Breast epithelium (tissue), 4 donors: ENCODE measurements around the gene ACAP2. TPM values are rescaled to one million over a fixed set of nuclear protein-coding genes. Genes with fewer than 3 reads are reported as not detected.

Experiments used
- DNase-seq, 2 donors: peaks; one replicate each; pipeline ENCODE4 v3.0.0-alpha.2; 2019; ENCODE audit warnings: low spot score in 2 of 2
- H3K27ac ChIP-seq, 2 donors: fragments of 200-600 bp; sonication (generic) in 1 of 2; one replicate each; pipeline ENCODE4 v1.5.1; 2016 to 2019; ENCODE audit warnings: mild to moderate bottlenecking in 1 of 2
- H3K27me3 ChIP-seq, 2 donors: fragments of 200-600 bp; sonication (generic) in 1 of 2; one replicate each; pipeline versions ENCODE4 v1.5.1 to v1.6.0; 2017 to 2019; ENCODE audit warnings: control low read depth in 1 of 2, mild to moderate bottlenecking in 1 of 2
- H3K36me3 ChIP-seq: fragments of 200-600 bp; one replicate; pipeline ENCODE4 v1.5.1; 2019
- H3K4me1 ChIP-seq, 2 donors: fragments of 200-600 bp; sonication (generic); one replicate each; pipeline ENCODE4 v1.5.1; 2016 to 2019; ENCODE audit warnings: control low read depth in 1 of 2
- H3K4me3 ChIP-seq, 3 donors: fragments of 200-600 bp; sonication (generic); 1 replicate in 2 of 3; 2 replicates in 1 of 3; pipeline ENCODE4 v1.5.1; 2016 to 2019; ENCODE audit warnings: mild to moderate bottlenecking in 3 of 3, moderate library complexity in 2 of 3
- H3K9me3 ChIP-seq, 2 donors: fragments of 200-600 bp; sonication (generic) in 1 of 2; one replicate each; pipeline ENCODE4 v1.5.1; 2016 to 2019; ENCODE audit warnings: control low read depth in 1 of 2
- POLR2A ChIP-seq: fragments of 450-650 bp; IDR thresholded peaks from one replicate; pipeline ENCODE4 v1.6.1; 2016; ENCODE audit warnings: antibody characterized with exemption, mild to moderate bottlenecking, moderate library complexity
- POLR2AphosphoS5 ChIP-seq, 3 donors: sonication (generic); formaldehyde crosslinking; IDR thresholded peaks; one replicate each; pipeline ENCODE4 v1.6.1; 2017; ENCODE audit warnings: antibody characterized with exemption in 3 of 3
- intact Hi-C: fragments of 100-400 bp; cut with DNase I; formaldehyde crosslinking; loops from one replicate; pipeline ENCODE4 v1.15.1; 2023; ENCODE audit warnings: low total_unique reads
- total RNA-seq, 3 donors: library from RNA; depleted of rRNA; stranded (reverse); fragments of >200 nt; gene quantifications; one replicate each; pipeline ENCODE4 v1.1.0, GENCODE V29; 2016
- TF ChIP-seq, protein P1 (sequence below), 3 donors: fragments of 450-650 bp; IDR thresholded peaks; one replicate each; pipeline ENCODE4 v1.5.1; 2016 to 2017; ENCODE audit warnings: antibody characterized with exemption in 3 of 3, mild to moderate bottlenecking in 3 of 3, moderate library complexity in 3 of 3

ACAP2 gene
- total RNA-seq, 3 donors from 2014 or later, result 60.0 to 87.1 (median 63.0) TPM

GRCh38 chr3:195443391-195443989 is 670 bp upstream of the ACAP2 start:
- no peak for DNase-seq
- intact Hi-C loops, result no loop called here

DNA sequence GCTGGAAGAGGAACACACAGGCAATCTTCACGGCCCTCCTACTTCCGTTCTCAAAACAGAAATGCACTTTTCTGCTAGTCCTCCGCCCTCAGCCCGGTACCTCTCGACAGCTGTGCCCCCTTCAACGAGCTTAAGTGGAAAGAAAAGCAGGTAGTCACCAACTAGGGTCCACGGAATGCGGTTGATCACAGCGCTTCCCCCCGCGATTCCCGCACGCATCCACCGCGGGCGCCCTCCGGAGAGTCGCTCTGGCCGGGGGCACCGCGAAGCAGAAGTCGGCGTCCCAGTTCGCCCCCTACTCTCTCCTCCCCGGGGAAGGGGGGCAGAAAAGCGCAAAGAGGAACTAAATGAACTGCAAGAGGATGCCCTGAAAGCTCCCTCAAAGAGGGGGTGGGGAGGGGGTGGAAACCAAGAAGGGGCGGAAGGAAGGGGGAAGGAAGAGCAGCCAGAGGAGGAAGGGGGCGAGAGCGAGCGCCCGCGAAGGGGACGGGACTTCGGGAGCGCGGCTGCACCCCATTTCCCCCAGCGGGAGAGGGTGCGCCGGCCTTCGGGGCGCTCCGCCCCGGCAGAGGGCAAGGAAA is 738 bp downstream of the ACAP2 start:
- Histone ChIP-seq H3K27me3 (no peaks in the 10 kb centered on the region), H3K27ac (peak overlapping the region; percentile 88 to 97), H3K36me3 (no peaks in the 10 kb centered on the region), H3K4me3 (peak overlapping the region; percentile 76 to 93 (median 82)), H3K4me1 (no peaks in the 10 kb centered on the region), H3K9me3 (no peaks in the 10 kb centered on the region)
- TF ChIP-seq POLR2AphosphoS5 (IDR thresholded peaks at IDR 0.05), result no peak
- TF ChIP-seq, protein P1, sequence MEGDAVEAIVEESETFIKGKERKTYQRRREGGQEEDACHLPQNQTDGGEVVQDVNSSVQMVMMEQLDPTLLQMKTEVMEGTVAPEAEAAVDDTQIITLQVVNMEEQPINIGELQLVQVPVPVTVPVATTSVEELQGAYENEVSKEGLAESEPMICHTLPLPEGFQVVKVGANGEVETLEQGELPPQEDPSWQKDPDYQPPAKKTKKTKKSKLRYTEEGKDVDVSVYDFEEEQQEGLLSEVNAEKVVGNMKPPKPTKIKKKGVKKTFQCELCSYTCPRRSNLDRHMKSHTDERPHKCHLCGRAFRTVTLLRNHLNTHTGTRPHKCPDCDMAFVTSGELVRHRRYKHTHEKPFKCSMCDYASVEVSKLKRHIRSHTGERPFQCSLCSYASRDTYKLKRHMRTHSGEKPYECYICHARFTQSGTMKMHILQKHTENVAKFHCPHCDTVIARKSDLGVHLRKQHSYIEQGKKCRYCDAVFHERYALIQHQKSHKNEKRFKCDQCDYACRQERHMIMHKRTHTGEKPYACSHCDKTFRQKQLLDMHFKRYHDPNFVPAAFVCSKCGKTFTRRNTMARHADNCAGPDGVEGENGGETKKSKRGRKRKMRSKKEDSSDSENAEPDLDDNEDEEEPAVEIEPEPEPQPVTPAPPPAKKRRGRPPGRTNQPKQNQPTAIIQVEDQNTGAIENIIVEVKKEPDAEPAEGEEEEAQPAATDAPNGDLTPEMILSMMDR (IDR thresholded peaks at IDR 0.05), result no peak
- no peak for TF ChIP-seq POLR2A
- intact Hi-C loops, result loop anchor here (2.0 kb wide), 1 partner anchor 23 kb away; no protein-coding TSS in a partner anchor
- peak in 1 of 2 donors; percentile 30 for DNase-seq

More at GRCh38 chr3:195443391-195443989, 670 bp upstream of the ACAP2 start:
- Histone ChIP-seq H3K9me3 (no peaks in the 10 kb centered on the region), H3K4me3 (peak overlapping the region; percentile 76 to 93 (median 82)), H3K36me3 (no peaks in the 10 kb centered on the region), H3K27ac (peak overlapping the region; percentile 66 to 88), H3K27me3 (no peaks in the 10 kb centered on the region), H3K4me1 (no peaks in the 10 kb centered on the region)
- TF ChIP-seq POLR2AphosphoS5 (IDR thresholded peaks at IDR 0.05) (no peak), POLR2A (no peak)
- TF ChIP-seq, protein P1 (IDR thresholded peaks at IDR 0.05), result no peak

GRCh38 chr3:195441476-195441991 is 1.3 kb downstream of the ACAP2 start:
- H3K4me3 ChIP-seq, result peak overlapping the region; percentile 76 to 93 (median 82)
- no peaks in the 10 kb centered on the region for H3K4me1 ChIP-seq
- H3K27me3 ChIP-seq, result no peaks in the 10 kb centered on the region
- no peaks in the 10 kb centered on the region for H3K36me3 ChIP-seq
- no peak for TF ChIP-seq POLR2A
- TF ChIP-seq POLR2AphosphoS5 (IDR thresholded peaks at IDR 0.05), result no peak
- TF ChIP-seq, protein P1 (IDR thresholded peaks at IDR 0.05), result no peak
- intact Hi-C loops, result loop anchor here (2.0 kb wide), 1 partner anchor 23 kb away; no protein-coding TSS in a partner anchor
- H3K27ac ChIP-seq, result peak overlapping the region; percentile 88 to 97
- H3K9me3 ChIP-seq, result no peaks in the 10 kb centered on the region
- DNase-seq, result no peak

- no peak for DNase-seq
- TF ChIP-seq POLR2AphosphoS5 (IDR thresholded peaks at IDR 0.05) (no peak), POLR2A (no peak)
- TF ChIP-seq, protein P1 (IDR thresholded peaks at IDR 0.05), result no peak
- Histone ChIP-seq H3K9me3 (no peaks in the 10 kb centered on the region), H3K4me1 (no peaks in the 10 kb centered on the region), H3K36me3 (no peaks in the 10 kb centered on the region), H3K4me3 (peak overlapping the region; percentile 76 to 93 (median 82)), H3K27me3 (no peaks in the 10 kb centered on the region), H3K27ac (peak overlapping the region in 1 of 2 donors; percentile 97)
- intact Hi-C loops, result loop anchor here (2.0 kb wide), 1 partner anchor 24 kb away; no protein-coding TSS in a partner anchor
Observed at GRCh38 chr3:195441051-195441450, 1.8 kb downstream of the ACAP2 start.

- Histone ChIP-seq H3K36me3 (no peaks in the 10 kb centered on the region), H3K4me1 (no peaks in the 10 kb centered on the region), H3K27me3 (no peaks in the 10 kb centered on the region), H3K4me3 (no peak overlapping the region), H3K9me3 (no peaks in the 10 kb centered on the region), H3K27ac (no peak overlapping the region)
- intact Hi-C loops, result loop anchor here (2.0 kb wide), 1 partner anchor 24 kb away; no protein-coding TSS in a partner anchor
- no peak for DNase-seq
- TF ChIP-seq, protein P1 (IDR thresholded peaks at IDR 0.05), result no peak
- TF ChIP-seq POLR2AphosphoS5 (IDR thresholded peaks at IDR 0.05), result no peak
- TF ChIP-seq POLR2A, result no peak
Observed at GRCh38 chr3:195440379-195440778, 2.4 kb downstream of the ACAP2 start.
